Calu3 (cell line): ENCODE results near the gene USP43. TPM values are rescaled to one million over a fixed set of nuclear protein-coding genes. Genes with fewer than 3 reads are reported as not detected.

Experiments
- BruUV-seq: library from RNA; stranded (reverse); fragments of 400-500 nt; replicated peaks from 2 replicates; lab custom pipeline; 2021; lab: Mats Ljungman, UMichigan
- CTCF ChIA-PET: fragments of 300-600 bp; sonication (Branson Sonifier 250); formaldehyde crosslinking; loops from one replicate; lab custom pipeline; 2022; ENCODE audit warnings: antibody characterized with exemption; lab: Charles Lee
- DNase-seq: peaks from one replicate; pipeline ENCODE4 v3.0.0; 2022
- H3K27ac Mint-ChIP-seq: one replicate; pipeline ENCODE4 v1.8.0; 2022; ENCODE audit warnings: mixed read lengths; ENCODE audit not compliant: unreplicated experiment
- H3K27me3 Mint-ChIP-seq: one replicate; pipeline ENCODE4 v1.8.0; 2022; ENCODE audit warnings: mixed read lengths; ENCODE audit not compliant: unreplicated experiment
- H3K36me3 Mint-ChIP-seq: one replicate; pipeline ENCODE4 v1.8.0; 2022; ENCODE audit warnings: mild to moderate bottlenecking, moderate library complexity, mixed read lengths; ENCODE audit not compliant: insufficient read depth, unreplicated experiment
- H3K4me1 Mint-ChIP-seq: one replicate; pipeline ENCODE4 v1.8.0; 2022; ENCODE audit warnings: mild to moderate bottlenecking, low read depth, mixed read lengths; ENCODE audit not compliant: unreplicated experiment
- H3K4me3 Mint-ChIP-seq: one replicate; pipeline ENCODE4 v1.8.0; 2022; ENCODE audit warnings: mild to moderate bottlenecking, low read depth, moderate library complexity, mixed read lengths; ENCODE audit not compliant: unreplicated experiment
- H3K9me3 Mint-ChIP-seq: one replicate; pipeline ENCODE4 v1.8.0; 2022; ENCODE audit warnings: low read depth, mixed read lengths; ENCODE audit not compliant: unreplicated experiment
- intact Hi-C: fragments of 100-400 bp; cut with micrococcal nuclease; formaldehyde crosslinking; loops from one replicate; pipeline ENCODE4 v1.10.0; 2022; ENCODE audit not compliant: unreplicated experiment
- total RNA-seq: library from RNA; stranded (reverse); gene quantifications from 2 replicates; pipeline ENCODE4 v1.2.3, GENCODE V29; 2022
- TF ChIP-seq, protein P1 (sequence below): fragments of 200-600 bp; IDR thresholded peaks from one replicate; pipeline ENCODE4 v1.8.0; 2022; ENCODE audit warnings: antibody characterized with exemption; ENCODE audit not compliant: unreplicated experiment

The USP43 gene
- total RNA-seq, 1 experiment from 2014 or later: 6.7 TPM

DNA sequence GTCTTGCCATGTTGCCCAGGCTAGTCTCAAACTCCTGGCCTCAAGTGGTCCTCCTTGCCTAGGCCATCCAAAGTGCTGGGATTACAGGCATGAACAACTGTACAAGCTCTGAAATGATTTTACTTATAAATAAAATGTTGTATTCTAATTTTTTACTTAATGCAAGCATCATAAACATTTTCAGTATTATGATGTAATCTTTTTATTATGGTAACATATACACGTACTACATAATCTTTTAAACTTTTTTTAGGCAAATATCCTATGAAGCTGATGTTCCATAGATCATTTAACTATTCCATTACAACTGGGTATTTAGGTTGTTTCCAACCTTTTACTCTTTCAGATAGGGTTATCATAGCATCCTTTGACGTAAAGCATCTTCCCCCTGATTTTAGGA is 33.8 kb upstream of the USP43 start:
- no peak overlapping the region for H3K4me3 Mint-ChIP-seq
- no peaks in the 10 kb centered on the region for H3K9me3 Mint-ChIP-seq
- no peaks in the 10 kb centered on the region for H3K36me3 Mint-ChIP-seq
- no peak for DNase-seq
- H3K27me3 Mint-ChIP-seq: peaks cover 12% of the 10 kb centered on the region
- H3K27ac Mint-ChIP-seq: no peak overlapping the region
- intact Hi-C loops: no loop called here
- no peaks in the 10 kb centered on the region for H3K4me1 Mint-ChIP-seq
- TF ChIP-seq, protein P1, sequence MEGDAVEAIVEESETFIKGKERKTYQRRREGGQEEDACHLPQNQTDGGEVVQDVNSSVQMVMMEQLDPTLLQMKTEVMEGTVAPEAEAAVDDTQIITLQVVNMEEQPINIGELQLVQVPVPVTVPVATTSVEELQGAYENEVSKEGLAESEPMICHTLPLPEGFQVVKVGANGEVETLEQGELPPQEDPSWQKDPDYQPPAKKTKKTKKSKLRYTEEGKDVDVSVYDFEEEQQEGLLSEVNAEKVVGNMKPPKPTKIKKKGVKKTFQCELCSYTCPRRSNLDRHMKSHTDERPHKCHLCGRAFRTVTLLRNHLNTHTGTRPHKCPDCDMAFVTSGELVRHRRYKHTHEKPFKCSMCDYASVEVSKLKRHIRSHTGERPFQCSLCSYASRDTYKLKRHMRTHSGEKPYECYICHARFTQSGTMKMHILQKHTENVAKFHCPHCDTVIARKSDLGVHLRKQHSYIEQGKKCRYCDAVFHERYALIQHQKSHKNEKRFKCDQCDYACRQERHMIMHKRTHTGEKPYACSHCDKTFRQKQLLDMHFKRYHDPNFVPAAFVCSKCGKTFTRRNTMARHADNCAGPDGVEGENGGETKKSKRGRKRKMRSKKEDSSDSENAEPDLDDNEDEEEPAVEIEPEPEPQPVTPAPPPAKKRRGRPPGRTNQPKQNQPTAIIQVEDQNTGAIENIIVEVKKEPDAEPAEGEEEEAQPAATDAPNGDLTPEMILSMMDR: no peak
- no TSS peak for BruUV-seq
- CTCF ChIA-PET: interaction anchor here (0.6 kb wide), 1 partner anchor 922 kb away, joined by 3 read pairs; no protein-coding TSS in a partner anchor

DNA sequence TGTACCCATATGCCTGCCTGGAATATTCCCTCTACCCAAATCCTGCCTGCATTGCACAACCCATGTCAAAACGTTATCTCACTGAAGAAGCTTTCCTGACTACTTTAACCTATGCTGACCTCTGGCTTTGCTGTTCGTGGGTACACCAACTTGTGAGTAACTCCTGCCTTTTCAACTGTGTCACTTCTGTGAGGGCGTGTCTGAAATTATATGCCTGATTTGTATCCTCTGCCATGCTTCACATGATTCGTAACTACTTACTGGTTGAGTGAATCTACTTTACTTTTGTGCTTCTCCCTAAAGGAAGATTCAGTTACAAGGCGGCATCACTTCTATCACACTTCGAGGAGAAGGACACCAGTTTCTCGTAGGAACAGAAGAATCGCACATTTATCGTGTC is 33.3 kb upstream of the USP43 start:
- no peak overlapping the region for H3K4me3 Mint-ChIP-seq
- no peaks in the 10 kb centered on the region for H3K4me1 Mint-ChIP-seq
- H3K27ac Mint-ChIP-seq: no peak overlapping the region
- no peak for DNase-seq
- intact Hi-C loops: no loop called here
- no peaks in the 10 kb centered on the region for H3K9me3 Mint-ChIP-seq
- peaks cover 12% of the 10 kb centered on the region for H3K27me3 Mint-ChIP-seq
- CTCF ChIA-PET: interaction anchor here (0.6 kb wide), 1 partner anchor 922 kb away, joined by 3 read pairs; no protein-coding TSS in a partner anchor
- no TSS peak for BruUV-seq
- TF ChIP-seq, protein P1: no peak
- H3K36me3 Mint-ChIP-seq: no peaks in the 10 kb centered on the region

DNA sequence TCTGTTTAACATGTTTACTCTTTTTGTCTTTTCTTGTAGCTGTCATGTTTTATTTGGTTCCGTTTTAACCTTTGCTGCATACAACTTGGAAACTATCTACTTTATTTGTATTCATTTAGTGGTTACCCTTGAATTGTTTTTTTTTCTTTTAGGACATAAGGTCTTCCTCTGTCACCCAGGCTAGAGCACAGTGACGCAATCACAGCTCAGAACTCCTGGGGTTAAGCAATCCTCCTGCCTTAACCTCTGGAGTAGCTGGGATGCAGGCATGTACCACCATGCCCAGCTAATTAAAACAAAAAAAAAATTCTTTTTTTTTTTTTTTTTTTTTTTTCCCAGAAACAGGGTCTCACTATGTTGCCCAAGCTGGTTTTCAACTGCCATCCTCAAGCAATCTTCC is 29.8 kb upstream of the USP43 start:
- Mint-ChIP-seq H3K4me1 (no peaks in the 10 kb centered on the region), H3K27me3 (no peaks in the 10 kb centered on the region), H3K9me3 (no peaks in the 10 kb centered on the region), H3K4me3 (no peak overlapping the region), H3K27ac (no peak overlapping the region), H3K36me3 (no peaks in the 10 kb centered on the region)
- no TSS peak for BruUV-seq
- CTCF ChIA-PET: no interaction called here
- TF ChIP-seq, protein P1: no peak
- no peak for DNase-seq
- intact Hi-C loops: no loop called here

DNA sequence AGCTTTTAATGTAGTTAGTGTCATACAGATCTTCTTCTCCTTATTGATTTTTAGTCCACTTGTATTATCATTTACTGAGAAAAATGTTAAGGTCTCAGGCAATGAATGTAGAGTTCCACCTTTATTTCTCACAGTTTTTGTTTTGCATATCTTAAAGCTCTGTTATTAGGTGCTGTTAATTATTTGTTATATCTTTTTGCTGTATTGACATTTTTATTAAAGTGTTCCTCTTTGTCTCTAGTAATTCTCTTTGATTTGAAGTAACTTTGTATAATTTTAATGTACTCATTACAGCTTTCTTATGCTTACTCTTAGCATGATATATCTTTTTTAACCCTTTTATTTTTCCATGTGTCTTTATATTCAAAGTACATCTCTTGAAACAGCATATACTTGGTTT is 22.4 kb upstream of the USP43 start:
- intact Hi-C loops: no loop called here

More for the DNA sequence above, 22.4 kb upstream of the USP43 start:
- DNase-seq: no peak
- BruUV-seq: no TSS peak
- H3K4me3 Mint-ChIP-seq: no peak overlapping the region
- no peak overlapping the region for H3K27ac Mint-ChIP-seq
- H3K36me3 Mint-ChIP-seq: no peaks in the 10 kb centered on the region
- CTCF ChIA-PET: interaction anchor here (0.6 kb wide), 1 partner anchor 990 kb away, joined by 3 read pairs; no protein-coding TSS in a partner anchor
- no peaks in the 10 kb centered on the region for H3K9me3 Mint-ChIP-seq
- TF ChIP-seq, protein P1: no peak
- H3K27me3 Mint-ChIP-seq: no peaks in the 10 kb centered on the region
- no peaks in the 10 kb centered on the region for H3K4me1 Mint-ChIP-seq
